HEK293 (cell line): Measurements from ENCODE around the gene BRF1.

Experiments
- HOXC10 ChIP-seq: sonication (generic); formaldehyde crosslinking; IDR thresholded peaks from 2 replicates; pipeline ENCODE4 v1.8.1; 2023; ENCODE audit warnings: mild to moderate bottlenecking, missing genetic modification reagents
- KLF10 ChIP-seq: fragments of 450-650 bp; IDR thresholded peaks from 2 replicates; pipeline ENCODE4 v1.5.1; 2018; ENCODE audit warnings: missing biosample characterization, mild to moderate bottlenecking, missing genetic modification characterization
- KLF17 ChIP-seq: fragments of 450-650 bp; formaldehyde crosslinking; IDR thresholded peaks from 2 replicates; pipeline ENCODE4 v1.5.1; 2016; ENCODE audit warnings: missing biosample characterization, missing genetic modification characterization
- MEIS1 ChIP-seq: sonication (generic); formaldehyde crosslinking; IDR thresholded peaks from 2 replicates; pipeline ENCODE4 v1.8.1; 2022; ENCODE audit warnings: missing genetic modification reagents, mild to moderate bottlenecking, borderline replicate concordance
- MYNN ChIP-seq: fragments of 450-650 bp; formaldehyde crosslinking; IDR thresholded peaks from 2 replicates; pipeline ENCODE4 v1.5.1; 2016; ENCODE audit warnings: missing biosample characterization, missing genetic modification characterization, borderline replicate concordance
- RBAK ChIP-seq: fragments of 450-650 bp; formaldehyde crosslinking; IDR thresholded peaks from 2 replicates; pipeline ENCODE4 v1.5.1; 2016; ENCODE audit warnings: missing biosample characterization, missing genetic modification characterization
- ZBTB7A ChIP-seq: fragments of 450-650 bp; formaldehyde crosslinking; IDR thresholded peaks from 2 replicates; pipeline ENCODE4 v1.5.1; 2016; ENCODE audit warnings: low read depth, missing biosample characterization, missing genetic modification characterization
- ZBTB8A ChIP-seq: fragments of 450-650 bp; formaldehyde crosslinking; IDR thresholded peaks from 2 replicates; pipeline ENCODE4 v1.5.1; 2016; ENCODE audit warnings: missing biosample characterization, missing genetic modification characterization
- ZNF138 ChIP-seq: fragments of 450-650 bp; formaldehyde crosslinking; IDR thresholded peaks from 2 replicates; pipeline ENCODE4 v1.5.1; 2016; ENCODE audit warnings: missing biosample characterization, missing genetic modification characterization, borderline replicate concordance
- ZNF184 ChIP-seq: fragments of 450-650 bp; IDR thresholded peaks from 2 replicates; pipeline ENCODE4 v1.5.1; 2018; ENCODE audit warnings: missing biosample characterization, mild to moderate bottlenecking, missing genetic modification characterization
- ZNF223 ChIP-seq: fragments of 450-650 bp; formaldehyde crosslinking; IDR thresholded peaks from 2 replicates; pipeline ENCODE4 v1.5.1; 2016; ENCODE audit warnings: missing biosample characterization, missing genetic modification characterization
- ZNF335 ChIP-seq: fragments of 450-650 bp; formaldehyde crosslinking; conservative IDR thresholded peaks from 2 replicates; pipeline ENCODE4 v1.5.1; 2016; ENCODE audit warnings: missing biosample characterization, missing genetic modification characterization
- ZNF362 ChIP-seq: fragments of 450-650 bp; formaldehyde crosslinking; IDR thresholded peaks from 2 replicates; pipeline ENCODE4 v1.5.1; 2016; ENCODE audit warnings: missing biosample characterization, missing genetic modification characterization
- ZNF449 ChIP-seq: fragments of 450-650 bp; formaldehyde crosslinking; IDR thresholded peaks from 2 replicates; pipeline ENCODE4 v1.5.1; 2017; ENCODE audit warnings: missing biosample characterization, mild to moderate bottlenecking, missing genetic modification characterization, moderate library complexity
- ZNF501 ChIP-seq: fragments of 450-650 bp; formaldehyde crosslinking; IDR thresholded peaks from 2 replicates; pipeline ENCODE4 v1.5.1; 2016; ENCODE audit warnings: missing biosample characterization, missing genetic modification characterization
- ZNF529 ChIP-seq: fragments of 450-650 bp; formaldehyde crosslinking; IDR thresholded peaks from 2 replicates; pipeline ENCODE4 v1.5.1; 2017; ENCODE audit warnings: missing genetic modification characterization, missing biosample characterization; ENCODE audit not compliant: insufficient replicate concordance
- ZNF530 ChIP-seq: fragments of 450-650 bp; formaldehyde crosslinking; IDR thresholded peaks from 2 replicates; pipeline ENCODE4 v1.5.1; 2016; ENCODE audit warnings: low read depth, missing biosample characterization, missing genetic modification characterization
- ZNF580 ChIP-seq: fragments of 450-650 bp; formaldehyde crosslinking; IDR thresholded peaks from 2 replicates; pipeline ENCODE4 v1.5.1; 2016; ENCODE audit warnings: missing biosample characterization, missing genetic modification characterization
- ZNF623 ChIP-seq: fragments of 450-650 bp; formaldehyde crosslinking; IDR thresholded peaks from 2 replicates; pipeline ENCODE4 v1.5.1; 2016; ENCODE audit warnings: missing biosample characterization, missing genetic modification characterization
- ZNF670 ChIP-seq: fragments of 450-650 bp; formaldehyde crosslinking; IDR thresholded peaks from 2 replicates; pipeline ENCODE4 v1.5.1; 2016; ENCODE audit warnings: missing biosample characterization, missing genetic modification characterization, low read depth
- ZNF707 ChIP-seq: fragments of 450-650 bp; formaldehyde crosslinking; IDR thresholded peaks from 2 replicates; pipeline ENCODE4 v1.5.1; 2016; ENCODE audit warnings: missing biosample characterization, missing genetic modification characterization
- ZNF785 ChIP-seq: fragments of 450-650 bp; formaldehyde crosslinking; IDR thresholded peaks from 2 replicates; pipeline ENCODE4 v1.5.1; 2016; ENCODE audit warnings: missing biosample characterization, missing genetic modification characterization
- ZSCAN5A ChIP-seq: fragments of 450-650 bp; formaldehyde crosslinking; IDR thresholded peaks from 2 replicates; pipeline ENCODE4 v1.5.1; 2016; ENCODE audit warnings: missing biosample characterization, missing genetic modification characterization
- ZXDB ChIP-seq: fragments of 450-650 bp; formaldehyde crosslinking; IDR thresholded peaks from 2 replicates; pipeline ENCODE4 v1.5.1; 2016; ENCODE audit warnings: missing biosample characterization, missing genetic modification characterization
- TF ChIP-seq, protein P1 (sequence below): fragments of 450-650 bp; formaldehyde crosslinking; IDR thresholded peaks from 2 replicates; pipeline ENCODE4 v1.5.1; 2016; ENCODE audit warnings: missing biosample characterization, missing genetic modification characterization
- TF ChIP-seq, protein P2 (sequence below): fragments of 450-650 bp; formaldehyde crosslinking; IDR thresholded peaks from 2 replicates; pipeline ENCODE4 v1.5.1; 2016; ENCODE audit warnings: missing biosample characterization, missing genetic modification characterization
- TF ChIP-seq, protein P3 (sequence below): fragments of 450-650 bp; formaldehyde crosslinking; optimal IDR thresholded peaks from 2 replicates; pipeline ENCODE3; 2016; ENCODE audit warnings: missing biosample characterization, mild to moderate bottlenecking, missing genetic modification characterization

Gene BRF1

DNA sequence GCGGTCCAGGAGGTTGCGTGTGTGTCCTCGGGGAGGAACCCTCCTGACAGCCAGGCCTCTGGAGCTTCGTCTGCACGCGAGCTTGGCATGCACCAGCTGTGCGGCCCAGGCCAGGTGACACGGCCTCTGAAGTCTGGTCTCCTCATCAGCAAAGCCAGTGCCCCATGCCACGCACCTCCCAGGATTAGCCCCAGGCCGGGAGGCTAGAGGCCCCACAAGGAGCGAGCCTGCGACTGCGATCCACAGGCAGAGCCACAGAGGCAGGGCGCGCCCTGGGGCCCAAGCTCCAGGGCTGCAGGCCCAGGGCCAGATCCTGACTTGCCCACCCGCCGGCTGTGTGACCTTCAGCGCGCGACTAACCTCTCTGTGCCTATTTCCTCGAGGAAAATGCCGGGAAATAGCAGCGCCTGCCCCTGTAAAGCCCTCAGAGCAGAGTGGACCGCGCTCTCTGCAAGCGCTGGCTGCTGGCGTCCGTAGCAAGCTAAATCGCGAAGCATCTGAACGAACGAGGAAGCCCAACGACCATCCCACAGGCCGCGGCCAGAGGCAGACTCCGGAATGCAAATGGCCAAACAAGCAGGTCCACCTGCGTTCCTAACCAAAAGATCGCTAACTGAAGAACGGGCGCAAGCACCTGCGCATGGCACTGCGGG is 53.0 kb downstream of the BRF1 start (continued):
- TF ChIP-seq KLF17 = no peak
- TF ChIP-seq ZNF335 (tag by site-specific recombination) = peak; percentile 42; the same call in 1 of the 2 replicates
- TF ChIP-seq ZNF501 (tag by site-specific recombination) = no peak
- TF ChIP-seq, protein P1, sequence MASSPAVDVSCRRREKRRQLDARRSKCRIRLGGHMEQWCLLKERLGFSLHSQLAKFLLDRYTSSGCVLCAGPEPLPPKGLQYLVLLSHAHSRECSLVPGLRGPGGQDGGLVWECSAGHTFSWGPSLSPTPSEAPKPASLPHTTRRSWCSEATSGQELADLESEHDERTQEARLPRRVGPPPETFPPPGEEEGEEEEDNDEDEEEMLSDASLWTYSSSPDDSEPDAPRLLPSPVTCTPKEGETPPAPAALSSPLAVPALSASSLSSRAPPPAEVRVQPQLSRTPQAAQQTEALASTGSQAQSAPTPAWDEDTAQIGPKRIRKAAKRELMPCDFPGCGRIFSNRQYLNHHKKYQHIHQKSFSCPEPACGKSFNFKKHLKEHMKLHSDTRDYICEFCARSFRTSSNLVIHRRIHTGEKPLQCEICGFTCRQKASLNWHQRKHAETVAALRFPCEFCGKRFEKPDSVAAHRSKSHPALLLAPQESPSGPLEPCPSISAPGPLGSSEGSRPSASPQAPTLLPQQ (tag by site-specific recombination) = no peak
- no peak for TF ChIP-seq ZNF530
- no peak for TF ChIP-seq ZNF529 (tag by site-specific recombination)
- no peak for TF ChIP-seq RBAK (tag by site-specific recombination)
- TF ChIP-seq MEIS1 (CRISPR knock-in tag) = no peak
- TF ChIP-seq, protein P2, sequence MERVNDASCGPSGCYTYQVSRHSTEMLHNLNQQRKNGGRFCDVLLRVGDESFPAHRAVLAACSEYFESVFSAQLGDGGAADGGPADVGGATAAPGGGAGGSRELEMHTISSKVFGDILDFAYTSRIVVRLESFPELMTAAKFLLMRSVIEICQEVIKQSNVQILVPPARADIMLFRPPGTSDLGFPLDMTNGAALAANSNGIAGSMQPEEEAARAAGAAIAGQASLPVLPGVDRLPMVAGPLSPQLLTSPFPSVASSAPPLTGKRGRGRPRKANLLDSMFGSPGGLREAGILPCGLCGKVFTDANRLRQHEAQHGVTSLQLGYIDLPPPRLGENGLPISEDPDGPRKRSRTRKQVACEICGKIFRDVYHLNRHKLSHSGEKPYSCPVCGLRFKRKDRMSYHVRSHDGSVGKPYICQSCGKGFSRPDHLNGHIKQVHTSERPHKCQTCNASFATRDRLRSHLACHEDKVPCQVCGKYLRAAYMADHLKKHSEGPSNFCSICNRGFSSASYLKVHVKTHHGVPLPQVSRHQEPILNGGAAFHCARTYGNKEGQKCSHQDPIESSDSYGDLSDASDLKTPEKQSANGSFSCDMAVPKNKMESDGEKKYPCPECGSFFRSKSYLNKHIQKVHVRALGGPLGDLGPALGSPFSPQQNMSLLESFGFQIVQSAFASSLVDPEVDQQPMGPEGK (tag by site-specific recombination) = 0 out of 2 replicates have a peak, but pooled peaks have one; percentile 26
- TF ChIP-seq ZNF670 = no peak
- TF ChIP-seq, protein P3, sequence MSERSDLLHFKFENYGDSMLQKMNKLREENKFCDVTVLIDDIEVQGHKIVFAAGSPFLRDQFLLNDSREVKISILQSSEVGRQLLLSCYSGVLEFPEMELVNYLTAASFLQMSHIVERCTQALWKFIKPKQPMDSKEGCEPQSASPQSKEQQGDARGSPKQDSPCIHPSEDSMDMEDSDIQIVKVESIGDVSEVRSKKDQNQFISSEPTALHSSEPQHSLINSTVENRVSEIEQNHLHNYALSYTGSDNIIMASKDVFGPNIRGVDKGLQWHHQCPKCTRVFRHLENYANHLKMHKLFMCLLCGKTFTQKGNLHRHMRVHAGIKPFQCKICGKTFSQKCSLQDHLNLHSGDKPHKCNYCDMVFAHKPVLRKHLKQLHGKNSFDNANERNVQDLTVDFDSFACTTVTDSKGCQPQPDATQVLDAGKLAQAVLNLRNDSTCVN (tag by site-specific recombination) = peak; percentile 73
- no peak for TF ChIP-seq ZBTB7A (tag by site-specific recombination)
- no peak for TF ChIP-seq ZNF707 (tag by site-specific recombination)
- no peak for TF ChIP-seq ZNF184 (tag by site-specific recombination)
- no peak for TF ChIP-seq ZNF223
- peak; percentile 85 for TF ChIP-seq ZNF449
- TF ChIP-seq ZNF138 (tag by site-specific recombination) = no peak
- no peak for TF ChIP-seq HOXC10 (CRISPR knock-in tag)
- TF ChIP-seq ZNF785 (tag by site-specific recombination) = peak; percentile 41; the same call in 1 of the 2 replicates
- TF ChIP-seq ZNF362 (tag by site-specific recombination) = no peak
- TF ChIP-seq ZNF580 (tag by site-specific recombination) = peak; percentile 72; the same call in 1 of the 2 replicates
- peak; percentile 65; the same call in 1 of the 2 replicates for TF ChIP-seq ZBTB8A (tag by site-specific recombination)
- no peak for TF ChIP-seq ZNF623
- 0 out of 2 replicates have a peak, but pooled peaks have one; percentile 36 for TF ChIP-seq ZSCAN5A (tag by site-specific recombination)
- TF ChIP-seq MYNN (tag by site-specific recombination) = no peak
- TF ChIP-seq ZXDB (tag by site-specific recombination) = peak; percentile 46; the same call in 1 of the 2 replicates
- no peak for TF ChIP-seq KLF10 (tag by site-specific recombination)
